ENCODE data around the gene ACD. TPM values are rescaled to one million over a fixed set of nuclear protein-coding genes. Genes with fewer than 3 reads are reported as not detected.

ACD gene
- total and polyA plus RNA-seq, 10 donors: 16.9 to 31.7 (median 24.0) TPM

DNA sequence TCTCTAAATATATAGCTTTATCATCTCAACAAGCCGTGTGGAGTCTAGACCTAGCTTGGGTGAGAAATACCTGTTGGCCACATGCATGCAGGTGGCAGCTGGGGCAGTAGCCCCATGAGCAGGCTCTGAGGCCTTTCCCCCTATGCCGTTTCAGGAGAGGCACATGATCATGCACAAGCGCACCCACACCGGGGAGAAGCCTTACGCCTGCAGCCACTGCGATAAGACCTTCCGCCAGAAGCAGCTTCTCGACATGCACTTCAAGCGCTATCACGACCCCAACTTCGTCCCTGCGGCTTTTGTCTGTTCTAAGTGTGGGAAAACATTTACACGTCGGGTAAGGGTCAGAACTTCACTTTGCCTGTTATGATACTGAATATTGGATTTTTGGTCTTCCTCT, 31.8 kb downstream of the ACD start:
- Histone ChIP-seq H3K9me3 (no peaks in the 10 kb centered on the region), H3K4me1 (no peaks in the 10 kb centered on the region), H3K4me3 (no peak overlapping the region), H3K27ac (no peak overlapping the region), H3K36me3 (peaks cover 0 to 98% (median 95%) of the 10 kb centered on the region in 6 donors), H3K27me3 (replicated peaks in 1 of 7) (no peaks in the 10 kb centered on the region)
- no peak for DNase-seq
- WGBS, 5 donors: 91 to 97% (median 96%) methylated on average over 14 of the region's 14 CpGs
- peak in 1 of 3 donors; percentile 32 for TF ChIP-seq POLR2AphosphoS5 (IDR thresholded peaks at IDR 0.05)
- TF ChIP-seq, protein P1, sequence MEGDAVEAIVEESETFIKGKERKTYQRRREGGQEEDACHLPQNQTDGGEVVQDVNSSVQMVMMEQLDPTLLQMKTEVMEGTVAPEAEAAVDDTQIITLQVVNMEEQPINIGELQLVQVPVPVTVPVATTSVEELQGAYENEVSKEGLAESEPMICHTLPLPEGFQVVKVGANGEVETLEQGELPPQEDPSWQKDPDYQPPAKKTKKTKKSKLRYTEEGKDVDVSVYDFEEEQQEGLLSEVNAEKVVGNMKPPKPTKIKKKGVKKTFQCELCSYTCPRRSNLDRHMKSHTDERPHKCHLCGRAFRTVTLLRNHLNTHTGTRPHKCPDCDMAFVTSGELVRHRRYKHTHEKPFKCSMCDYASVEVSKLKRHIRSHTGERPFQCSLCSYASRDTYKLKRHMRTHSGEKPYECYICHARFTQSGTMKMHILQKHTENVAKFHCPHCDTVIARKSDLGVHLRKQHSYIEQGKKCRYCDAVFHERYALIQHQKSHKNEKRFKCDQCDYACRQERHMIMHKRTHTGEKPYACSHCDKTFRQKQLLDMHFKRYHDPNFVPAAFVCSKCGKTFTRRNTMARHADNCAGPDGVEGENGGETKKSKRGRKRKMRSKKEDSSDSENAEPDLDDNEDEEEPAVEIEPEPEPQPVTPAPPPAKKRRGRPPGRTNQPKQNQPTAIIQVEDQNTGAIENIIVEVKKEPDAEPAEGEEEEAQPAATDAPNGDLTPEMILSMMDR (IDR thresholded peaks at IDR 0.05 in 8 of 11, conservative IDR thresholded peaks at IDR 0.05 in 3 of 11): no peak
- intact Hi-C loops (cut with DNase I; ENCODE audit: low total_unique reads): no loop called here

DNA sequence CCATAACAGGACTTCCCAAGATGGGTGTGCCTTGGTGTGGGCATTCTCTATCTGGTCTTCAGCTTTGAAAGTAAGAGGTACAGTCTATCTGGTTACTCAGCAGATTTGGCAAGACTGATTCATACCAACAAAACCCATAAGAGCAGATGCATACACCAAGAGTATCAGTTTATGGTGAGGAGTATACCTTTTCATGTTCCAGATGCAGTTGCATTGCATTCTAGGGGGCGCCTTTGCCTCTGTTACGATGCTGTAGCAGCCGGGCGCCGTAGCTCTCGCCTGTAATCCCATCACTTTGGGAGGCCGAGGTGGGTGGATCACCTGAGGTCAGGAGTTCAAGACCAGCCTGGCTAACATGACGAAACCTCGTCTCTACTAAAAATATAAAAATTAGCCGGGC, 46.3 kb downstream of the ACD start:
- TF ChIP-seq, protein P1 (IDR thresholded peaks at IDR 0.05 in 8 of 11, conservative IDR thresholded peaks at IDR 0.05 in 3 of 11): no peak
- TF ChIP-seq POLR2AphosphoS5 (IDR thresholded peaks at IDR 0.05): no peak
- TF ChIP-seq POLR2A (IDR thresholded peaks at IDR 0.05): no peak
- intact Hi-C loops (cut with DNase I; ENCODE audit: low total_unique reads): no loop called here
- Histone ChIP-seq H3K4me3 (no peak overlapping the region), H3K9me3 (no peaks in the 10 kb centered on the region), H3K27me3 (replicated peaks in 1 of 7) (no peaks in the 10 kb centered on the region), H3K36me3 (peaks cover 2 to 91% (median 71%) of the 10 kb centered on the region in 6 donors), H3K27ac (no peak overlapping the region), H3K4me1 (peaks cover 0 to 4% (median 0%) of the 10 kb centered on the region in 6 donors)
- WGBS, 5 donors: 92 to 97% (median 94%) methylated on average over 10 of the region's 10 CpGs
- DNase-seq: no peak

DNA sequence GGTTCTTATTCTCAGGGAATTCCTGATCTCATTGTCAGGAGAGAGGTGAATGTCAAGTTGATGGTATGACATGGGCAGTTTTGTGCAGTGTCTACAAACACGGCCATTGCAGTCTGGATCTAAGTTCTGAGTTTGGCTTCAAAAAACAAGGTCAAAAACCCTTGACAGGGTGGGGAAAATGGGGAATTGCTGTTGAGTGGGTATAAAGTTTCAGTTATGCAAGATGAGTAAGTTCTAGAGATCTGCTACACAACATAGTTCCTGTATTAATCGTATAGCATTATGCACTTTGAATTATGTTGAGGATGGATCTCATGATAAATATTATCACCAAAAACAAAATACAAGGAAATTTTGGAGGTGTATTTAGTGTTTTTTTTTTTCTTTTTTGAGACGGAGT, 51.7 kb downstream of the ACD start:
- Histone ChIP-seq H3K27me3 (replicated peaks in 1 of 7) (no peaks in the 10 kb centered on the region), H3K4me3 (no peak overlapping the region), H3K9me3 (no peaks in the 10 kb centered on the region), H3K27ac (no peak overlapping the region), H3K36me3 (peaks cover 0 to 36% (median 28%) of the 10 kb centered on the region in 6 donors), H3K4me1 (peaks cover 0 to 46% (median 9%) of the 10 kb centered on the region in 6 donors)
- WGBS, 5 donors: 51 to 79% (median 66%) methylated on average over 3 of the region's 3 CpGs
- intact Hi-C loops (cut with DNase I; ENCODE audit: low total_unique reads): no loop called here
- TF ChIP-seq POLR2A (IDR thresholded peaks at IDR 0.05): no peak
- no peak for TF ChIP-seq POLR2AphosphoS5 (IDR thresholded peaks at IDR 0.05)
- TF ChIP-seq, protein P1 (IDR thresholded peaks at IDR 0.05 in 8 of 11, conservative IDR thresholded peaks at IDR 0.05 in 3 of 11): no peak
- DNase-seq: no peak

Other genes with a start within 250 kb of the ACD start
- 10 to 100 TPM in 6 of 7 donors, 1 to 10 TPM in 1; 9.5 to 31.2 (median 20.6) TPM for gene ZDHHC1, start 243.8 kb downstream of the ACD start, total RNA-seq
- 1 to 10 TPM; 2.1 to 6.0 (median 2.3) TPM for gene ZDHHC1, start 243.8 kb downstream of the ACD start, polyA plus RNA-seq
- 10 to 100 TPM in 1 of 7 donors, 1 to 10 TPM in 5, under 1 TPM in 1; 0.85 to 18.3 (median 4.7) TPM for gene HSD11B2, start 229.1 kb downstream of the ACD start, total RNA-seq
- 1 to 10 TPM; 1.7 to 4.1 (median 2.8) TPM for gene HSD11B2, start 229.1 kb downstream of the ACD start, polyA plus RNA-seq
- gene ATP6V0D1, start 179.1 kb downstream of the ACD start, total RNA-seq: 100 to 1,000 TPM in 5 of 7 donors, 10 to 100 TPM in 2; 97.5 to 133 (median 114) TPM
- 10 to 100 TPM; 37.3 to 68.6 (median 40.1) TPM for gene ATP6V0D1, start 179.1 kb downstream of the ACD start, polyA plus RNA-seq
- under 1 TPM in 1 of 7 donors, not detected in 6; 0.91 TPM for gene AGRP, start 176.7 kb downstream of the ACD start, total RNA-seq
- gene AGRP, start 176.7 kb downstream of the ACD start, polyA plus RNA-seq: under 1 TPM; 0.15 to 0.30 (median 0.22) TPM
- 100 to 1,000 TPM; 114 to 242 (median 188) TPM for gene RIPOR1, start 131.4 kb downstream of the ACD start, total RNA-seq
- gene RIPOR1, start 131.4 kb downstream of the ACD start, polyA plus RNA-seq: 10 to 100 TPM; 29.9 to 84.7 (median 69.9) TPM
- 10 to 100 TPM; 47.6 to 67.7 (median 50.8) TPM for gene CTCF, start 97.7 kb downstream of the ACD start, total RNA-seq
- gene CTCF, start 97.7 kb downstream of the ACD start, polyA plus RNA-seq: 10 to 100 TPM; 24.4 to 36.7 (median 25.6) TPM
- gene CARMIL2, start 15.1 kb downstream of the ACD start, total RNA-seq: 10 to 100 TPM; 30.0 to 66.7 (median 50.6) TPM
- 10 to 100 TPM; 48.1 to 92.3 (median 80.1) TPM for gene CARMIL2, start 15.1 kb downstream of the ACD start, polyA plus RNA-seq
- gene PARD6A, start 700 bp upstream of the ACD start, total RNA-seq: 10 to 100 TPM in 1 of 7 donors, 1 to 10 TPM in 6; 3.3 to 13.8 (median 5.5) TPM
- 10 to 100 TPM in 1 of 3 donors, 1 to 10 TPM in 2; 5.4 to 10.2 (median 8.2) TPM for gene PARD6A, start 700 bp upstream of the ACD start, polyA plus RNA-seq
- gene ENKD1, start 6.5 kb upstream of the ACD start, total RNA-seq: 10 to 100 TPM in 5 of 7 donors, 1 to 10 TPM in 2; 9.2 to 18.4 (median 11.4) TPM
- 10 to 100 TPM; 13.0 to 21.6 (median 18.7) TPM for gene ENKD1, start 6.5 kb upstream of the ACD start, polyA plus RNA-seq
- 10 to 100 TPM in 2 of 7 donors, 1 to 10 TPM in 5; 5.2 to 17.3 (median 7.9) TPM for gene C16orf86, start 6.6 kb upstream of the ACD start, total RNA-seq
- 10 to 100 TPM in 2 of 3 donors, 1 to 10 TPM in 1; 8.9 to 11.1 (median 11.0) TPM for gene C16orf86, start 6.6 kb upstream of the ACD start, polyA plus RNA-seq
- 10 to 100 TPM; 34.6 to 45.6 (median 41.1) TPM for gene GFOD2, start 59.1 kb upstream of the ACD start, total RNA-seq
- 10 to 100 TPM; 10.4 to 21.4 (median 11.6) TPM for gene GFOD2, start 59.1 kb upstream of the ACD start, polyA plus RNA-seq
- gene RANBP10, start 146.3 kb upstream of the ACD start, total RNA-seq: 10 to 100 TPM; 19.7 to 38.6 (median 25.9) TPM
- 10 to 100 TPM in 1 of 3 donors, 1 to 10 TPM in 2; 6.6 to 10.7 (median 8.1) TPM for gene RANBP10, start 146.3 kb upstream of the ACD start, polyA plus RNA-seq
- gene TSNAXIP1, start 146.6 kb upstream of the ACD start, total RNA-seq: 1 to 10 TPM in 1 of 7 donors, under 1 TPM in 6; 0.44 to 2.7 (median 0.80) TPM
- gene TSNAXIP1, start 146.6 kb upstream of the ACD start, polyA plus RNA-seq: 1 to 10 TPM; 1.0 to 2.3 (median 1.9) TPM
- 10 to 100 TPM; 23.5 to 80.7 (median 35.7) TPM for gene THAP11, start 182.1 kb upstream of the ACD start, total RNA-seq
- 10 to 100 TPM; 19.9 to 31.7 (median 24.3) TPM for gene THAP11, start 182.1 kb upstream of the ACD start, polyA plus RNA-seq
- 10 to 100 TPM; 38.8 to 64.3 (median 48.6) TPM for gene NUTF2, start 186.7 kb upstream of the ACD start, total RNA-seq
- 100 to 1,000 TPM in 1 of 3 donors, 10 to 100 TPM in 2; 92.3 to 116 (median 97.0) TPM for gene NUTF2, start 186.7 kb upstream of the ACD start, polyA plus RNA-seq
- 10 to 100 TPM; 43.2 to 82.9 (median 50.8) TPM for gene CENPT, start 187.4 kb upstream of the ACD start, total RNA-seq
- gene CENPT, start 187.4 kb upstream of the ACD start, polyA plus RNA-seq: 100 to 1,000 TPM in 1 of 3 donors, 10 to 100 TPM in 2; 47.2 to 101 (median 91.3) TPM
- gene EDC4, start 212.8 kb upstream of the ACD start, total RNA-seq: 10 to 100 TPM; 51.7 to 71.3 (median 63.2) TPM
- gene EDC4, start 212.8 kb upstream of the ACD start, polyA plus RNA-seq: 10 to 100 TPM; 27.6 to 45.0 (median 39.6) TPM
- 1 to 10 TPM in 3 of 7 donors, under 1 TPM in 2, not detected in 2; 0.60 to 6.2 (median 1.2) TPM for gene NRN1L, start 224.6 kb upstream of the ACD start, total RNA-seq
- 1 to 10 TPM; 2.5 to 4.4 (median 3.4) TPM for gene NRN1L, start 224.6 kb upstream of the ACD start, polyA plus RNA-seq
- gene PSKH1, start 233.0 kb upstream of the ACD start, total RNA-seq: 10 to 100 TPM; 13.0 to 31.3 (median 26.0) TPM
- gene PSKH1, start 233.0 kb upstream of the ACD start, polyA plus RNA-seq: 10 to 100 TPM in 1 of 3 donors, 1 to 10 TPM in 2; 5.0 to 16.2 (median 6.8) TPM

All from spleen (tissue), 11 donors.